ENCODE results near the gene GPR78. TPM values are rescaled to one million over a fixed set of nuclear protein-coding genes. Genes with fewer than 3 reads are reported as not detected.

GPR78 gene
- polyA plus RNA-seq, 1 donor (not counting 4 experiments of a cell fraction or from before 2014, with no cell fraction given): not detected

DNA sequence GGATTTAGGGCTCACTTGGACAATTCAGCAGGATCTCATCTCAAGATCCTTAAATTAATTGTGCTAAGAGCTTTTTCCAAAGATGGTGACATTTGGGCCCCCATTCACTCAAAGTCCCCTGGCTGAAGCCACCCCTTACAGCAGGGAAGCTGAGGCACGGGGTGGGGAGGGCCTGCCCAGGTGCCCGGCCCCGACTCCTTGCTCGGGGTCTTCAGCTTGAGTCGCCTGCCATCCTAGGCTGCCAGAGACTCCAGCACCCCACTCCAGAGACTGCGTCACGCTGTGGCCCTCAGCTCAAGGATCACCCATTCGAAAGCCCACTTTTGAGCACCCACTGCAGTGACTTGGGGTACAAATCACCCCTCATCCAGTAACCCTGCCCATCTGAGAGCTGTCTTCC, 39.2 kb upstream of the GPR78 start:
- peaks cover 18% of the 10 kb centered on the region for H3K4me1 ChIP-seq (ENCODE audit: control insufficient read depth, extremely low read depth, insufficient read depth, low read length)
- TF ChIP-seq, protein P1, sequence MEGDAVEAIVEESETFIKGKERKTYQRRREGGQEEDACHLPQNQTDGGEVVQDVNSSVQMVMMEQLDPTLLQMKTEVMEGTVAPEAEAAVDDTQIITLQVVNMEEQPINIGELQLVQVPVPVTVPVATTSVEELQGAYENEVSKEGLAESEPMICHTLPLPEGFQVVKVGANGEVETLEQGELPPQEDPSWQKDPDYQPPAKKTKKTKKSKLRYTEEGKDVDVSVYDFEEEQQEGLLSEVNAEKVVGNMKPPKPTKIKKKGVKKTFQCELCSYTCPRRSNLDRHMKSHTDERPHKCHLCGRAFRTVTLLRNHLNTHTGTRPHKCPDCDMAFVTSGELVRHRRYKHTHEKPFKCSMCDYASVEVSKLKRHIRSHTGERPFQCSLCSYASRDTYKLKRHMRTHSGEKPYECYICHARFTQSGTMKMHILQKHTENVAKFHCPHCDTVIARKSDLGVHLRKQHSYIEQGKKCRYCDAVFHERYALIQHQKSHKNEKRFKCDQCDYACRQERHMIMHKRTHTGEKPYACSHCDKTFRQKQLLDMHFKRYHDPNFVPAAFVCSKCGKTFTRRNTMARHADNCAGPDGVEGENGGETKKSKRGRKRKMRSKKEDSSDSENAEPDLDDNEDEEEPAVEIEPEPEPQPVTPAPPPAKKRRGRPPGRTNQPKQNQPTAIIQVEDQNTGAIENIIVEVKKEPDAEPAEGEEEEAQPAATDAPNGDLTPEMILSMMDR (optimal IDR thresholded peaks at IDR 0.05 in 1 of 3, IDR thresholded peaks at IDR 0.05 in 1 of 3, conservative IDR thresholded peaks at IDR 0.05 in 1 of 3; ENCODE audit: extremely low read depth in 1 of 3, insufficient read depth in 2 of 3, low read length in 3 of 3): no peak
- no peak for TF ChIP-seq EZH2 (IDR thresholded peaks at IDR 0.05; ENCODE audit: low read length)
- H3K4me3 ChIP-seq (ENCODE audit: control insufficient read depth in 2 of 3, extremely low read depth in 1 of 3, insufficient read depth in 2 of 3, low read depth in 1 of 3, low read length in 3 of 3): no peak overlapping the region
- H4K20me1 ChIP-seq (ENCODE audit: control insufficient read depth, extremely low read depth, insufficient read depth, low read length): no peaks in the 10 kb centered on the region
- H3K9ac ChIP-seq (ENCODE audit: control insufficient read depth, extremely low read depth, insufficient read depth, low read length): no peak overlapping the region
- no peak overlapping the region for H2AFZ ChIP-seq (ENCODE audit: control insufficient read depth, low read length)
- H3K36me3 ChIP-seq (ENCODE audit: control insufficient read depth in 2 of 2, extremely low read depth in 1 of 2, insufficient read depth in 2 of 2, low read length in 2 of 2): no peaks in the 10 kb centered on the region
- DNase-seq (ENCODE audit: low read depth, low spot score) (no peak), FAIRE-seq (no peak)
- H3K27ac ChIP-seq (ENCODE audit: control insufficient read depth, insufficient read depth, low read length): no peak overlapping the region
- H3K27me3 ChIP-seq (ENCODE audit: control insufficient read depth, extremely low read depth, insufficient read depth, low read length): peaks cover 11% of the 10 kb centered on the region
- dilution Hi-C loops (cut with MboI; ENCODE audit: extremely low pct_ligation_motif_present, low sequenced_read_pairs): no loop called here
- H3K4me2 ChIP-seq (ENCODE audit: control insufficient read depth, extremely low read depth, insufficient read depth, low read depth, low read length): no peak overlapping the region
- no peaks in the 10 kb centered on the region for H3K79me2 ChIP-seq (ENCODE audit: control insufficient read depth, insufficient read depth, low read length)
- H3K9me3 ChIP-seq (ENCODE audit: control insufficient read depth, low read depth, low read length): no peaks in the 10 kb centered on the region
- no peaks in the 10 kb centered on the region for H3K9me1 ChIP-seq (ENCODE audit: control insufficient read depth, extremely low read depth, insufficient read depth, low read length)

DNA sequence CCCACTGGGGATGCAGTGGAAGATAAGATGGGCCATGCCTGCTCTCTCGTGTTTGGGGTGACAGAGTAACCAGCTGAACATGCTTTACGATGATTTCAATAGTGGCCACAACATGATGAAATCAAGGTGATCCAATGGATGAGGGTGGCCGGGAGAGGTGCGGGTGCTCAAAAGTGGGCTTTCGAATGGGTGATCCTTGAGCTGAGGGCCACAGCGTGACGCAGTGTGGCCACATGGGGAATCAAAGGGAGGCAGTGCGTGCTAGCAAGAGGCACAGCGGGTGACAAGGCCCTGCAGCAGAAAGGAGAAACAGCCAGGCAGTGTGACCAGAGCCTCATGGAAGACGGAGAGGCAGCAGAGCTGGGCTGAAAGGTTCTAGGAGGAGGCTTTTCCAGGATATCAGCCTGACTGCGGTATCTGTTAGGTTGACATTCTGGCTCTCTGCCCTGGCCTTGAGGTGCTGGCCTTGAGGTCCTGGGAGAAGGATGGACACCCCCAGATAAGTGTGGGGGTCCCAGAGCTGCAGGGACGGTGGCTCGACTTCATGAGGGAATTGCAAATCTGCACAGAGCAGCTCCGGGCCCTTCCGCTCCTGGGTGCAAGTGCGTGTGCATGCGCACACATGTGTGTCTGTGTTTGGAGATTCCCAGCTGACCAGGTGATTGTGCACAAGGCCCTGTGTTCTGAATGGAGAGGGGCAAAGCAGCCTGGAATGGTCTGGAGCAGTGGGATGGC, 38.0 kb upstream of the GPR78 start:
- dilution Hi-C loops (cut with MboI; ENCODE audit: extremely low pct_ligation_motif_present, low sequenced_read_pairs): no loop called here
- FAIRE-seq: no peak

More for the DNA sequence above, 38.0 kb upstream of the GPR78 start:
- H3K4me1 ChIP-seq (ENCODE audit: control insufficient read depth, extremely low read depth, insufficient read depth, low read length): peaks cover 15% of the 10 kb centered on the region
- TF ChIP-seq, protein P1 (optimal IDR thresholded peaks at IDR 0.05 in 1 of 3, IDR thresholded peaks at IDR 0.05 in 1 of 3, conservative IDR thresholded peaks at IDR 0.05 in 1 of 3; ENCODE audit: extremely low read depth in 1 of 3, insufficient read depth in 2 of 3, low read length in 3 of 3): no peak
- no peak for TF ChIP-seq EZH2 (IDR thresholded peaks at IDR 0.05; ENCODE audit: low read length)
- H3K9me3 ChIP-seq (ENCODE audit: control insufficient read depth, low read depth, low read length): no peaks in the 10 kb centered on the region
- H3K9ac ChIP-seq (ENCODE audit: control insufficient read depth, extremely low read depth, insufficient read depth, low read length): no peak overlapping the region
- H4K20me1 ChIP-seq (ENCODE audit: control insufficient read depth, extremely low read depth, insufficient read depth, low read length): no peaks in the 10 kb centered on the region
- no peak overlapping the region for H3K27ac ChIP-seq (ENCODE audit: control insufficient read depth, insufficient read depth, low read length)
- no peaks in the 10 kb centered on the region for H3K36me3 ChIP-seq (ENCODE audit: control insufficient read depth in 2 of 2, extremely low read depth in 1 of 2, insufficient read depth in 2 of 2, low read length in 2 of 2)
- H3K9me1 ChIP-seq (ENCODE audit: control insufficient read depth, extremely low read depth, insufficient read depth, low read length): no peaks in the 10 kb centered on the region
- no peaks in the 10 kb centered on the region for H3K79me2 ChIP-seq (ENCODE audit: control insufficient read depth, insufficient read depth, low read length)
- DNase-seq (ENCODE audit: low read depth, low spot score): no peak
- H3K4me3 ChIP-seq (ENCODE audit: control insufficient read depth in 2 of 3, extremely low read depth in 1 of 3, insufficient read depth in 2 of 3, low read depth in 1 of 3, low read length in 3 of 3): no peak overlapping the region
- H2AFZ ChIP-seq (ENCODE audit: control insufficient read depth, low read length): no peak overlapping the region
- no peak overlapping the region for H3K4me2 ChIP-seq (ENCODE audit: control insufficient read depth, extremely low read depth, insufficient read depth, low read depth, low read length)
- peaks cover 11% of the 10 kb centered on the region for H3K27me3 ChIP-seq (ENCODE audit: control insufficient read depth, extremely low read depth, insufficient read depth, low read length)
